ENCODE data around the gene REPS2. TPM values are rescaled to one million over a fixed set of nuclear protein-coding genes. Genes with fewer than 3 reads are reported as not detected.

The REPS2 gene
- total RNA-seq = 4.4 and 6.5 TPM in 2 replicates

GRCh38 chrX:16946361-16946964 lies at the start of gene REPS2:
Gene REPS2 (plus strand): TSS chrX:16946658. CDS start chrX:16946862, 204 bp downstream.

Small RNAs within 50 kb of the gene (small RNA-seq; reads per million reads assigned to genes)
- not detected for gene RF00019
- not detected for gene RF00190

Other genes with a start within 250 kb of the REPS2 start
- 16.5 and 18.5 TPM in 2 replicates for gene CTPS2, start 234.0 kb upstream of the REPS2 start, total RNA-seq
- gene SYAP1, start 227.0 kb upstream of the REPS2 start, total RNA-seq = 31.6 and 43.2 TPM in 2 replicates
- gene TXLNG, start 160.2 kb upstream of the REPS2 start, total RNA-seq = 11.2 and 19.3 TPM in 2 replicates
- gene RBBP7, start 76.3 kb upstream of the REPS2 start, total RNA-seq = 179 and 189 TPM in 2 replicates